ENCODE results near the gene MOAP1. TPM values are rescaled to one million over a fixed set of nuclear protein-coding genes. Genes with fewer than 3 reads are reported as not detected.
"Not testable (repeated sequence)": the region's sequence is repeated elsewhere in the genome, so short reads cannot be mapped to it uniquely, and the experiment has no call there.

Gene MOAP1
- total RNA-seq, 1 experiment from 2014 or later: 18.1 TPM

- TF ChIP-seq ZNF281 (CRISPR knock-in tag; IDR thresholded peaks at IDR 0.05): 0 out of 2 replicates have a peak, but pooled peaks have one; percentile 33
- TF ChIP-seq TEAD4 (CRISPR knock-in tag; IDR thresholded peaks at IDR 0.05): peak; percentile 69; the same call in 1 of the 2 replicates
- TF ChIP-seq SMAD4 (CRISPR knock-in tag; IDR thresholded peaks at IDR 0.05): no peak
- TF ChIP-seq MLX (CRISPR knock-in tag; IDR thresholded peaks at IDR 0.05): no peak
- no peak; the same call in 1 of the 2 replicates for TF ChIP-seq ZNF263 (CRISPR knock-in tag; IDR thresholded peaks at IDR 0.05; ENCODE audit: low read depth)
- TF ChIP-seq ZNF121 (CRISPR knock-in tag; IDR thresholded peaks at IDR 0.05): peak; percentile 78; the same call in 1 of the 2 replicates
- peak; percentile 41; the same call in 1 of the 2 replicates for TF ChIP-seq NFYB (CRISPR knock-in tag; conservative IDR thresholded peaks at IDR 0.05; ENCODE audit: low read depth)
- no peak for TF ChIP-seq ZNF423 (CRISPR knock-in tag; IDR thresholded peaks at IDR 0.05)
- TF ChIP-seq NR1H2 (CRISPR knock-in tag; IDR thresholded peaks at IDR 0.05): no peak
- no peak for TF ChIP-seq TCF7 (CRISPR knock-in tag; IDR thresholded peaks at IDR 0.05; ENCODE audit: low read depth)
- 0 out of 2 replicates have a peak, but pooled peaks have one; percentile 16 for TF ChIP-seq PRDM15 (CRISPR knock-in tag; IDR thresholded peaks at IDR 0.05)
- TF ChIP-seq GRHL2 (CRISPR knock-in tag; IDR thresholded peaks at IDR 0.05; ENCODE audit: insufficient replicate concordance, severe bottlenecking): no peak
- TF ChIP-seq FOXP4 (CRISPR knock-in tag; IDR thresholded peaks at IDR 0.05): peak; percentile 72; the same call in 1 of the 2 replicates
- TF ChIP-seq USF1 (CRISPR knock-in tag; IDR thresholded peaks at IDR 0.05): peak; percentile 54; the same call in 1 of the 2 replicates
- no peak for TF ChIP-seq ATF3 (CRISPR knock-in tag; conservative IDR thresholded peaks at IDR 0.05)
Measured at GRCh38 chr14:93184391-93185348, at the start of gene MOAP1, which contains the start of gene LYSET (continued).

GRCh38 chr14:93233078-93233477 is 48.4 kb upstream of the MOAP1 start:
- DNase-seq (ENCODE audit: low spot score); H3K4me3 Mint-ChIP-seq; H3K27me3 Mint-ChIP-seq (ENCODE audit: low read depth); POLR2A ChIA-PET; H3K9me3 Mint-ChIP-seq; H3K27ac Mint-ChIP-seq; H3K36me3 Mint-ChIP-seq; ATAC-seq; H3K4me1 Mint-ChIP-seq: not testable (repeated sequence)
- CTCF ChIA-PET: interaction anchor here (0.9 to 1.7 kb wide), 2 partner anchors 12 to 386 kb away, joined by 4 to 6 read pairs; no protein-coding TSS in a partner anchor
